Heart right ventricle (tissue), 16 donors: ENCODE results near the gene MTIF2. TPM values are rescaled to one million over a fixed set of nuclear protein-coding genes. Genes with fewer than 3 reads are reported as not detected.
A peak's percentile ranks its signal among the peaks of the same experiment; 100 is the strongest.
"Not testable (repeated sequence)": the region's sequence is repeated elsewhere in the genome, so short reads cannot be mapped to it uniquely, and the experiment has no call there.

ENCODE experiments used
- ATAC-seq, 8 donors: fragments of 200-7000 bp; cut with Tn5 transposase; one replicate each; pipeline ENCODE4 v1.9.1; 2020; ENCODE audit warnings: mild to moderate bottlenecking in 8 of 8, moderate library complexity in 8 of 8, moderate number of reproducible peaks in 1 of 8
- DNase-seq, 2 donors: peaks; one replicate each; pipeline ENCODE4 v3.0.0-alpha.2; 2020
- H3K27ac ChIP-seq, 10 donors: fragments of 200-600 bp; sonication (generic) in 2 of 10; one replicate each; pipeline versions ENCODE4 v1.5.0 to v1.8.0; 2020 to 2022; ENCODE audit warnings: mild to moderate bottlenecking in 3 of 10
- H3K27me3 ChIP-seq, 7 donors: fragments of 200-600 bp; one replicate each; pipeline ENCODE4 v1.8.0; 2021 to 2022; ENCODE audit warnings: mild to moderate bottlenecking in 2 of 7
- H3K36me3 ChIP-seq, 9 donors: fragments of 200-600 bp; sonication (generic) in 1 of 9; one replicate each; pipeline versions ENCODE4 v1.5.0 to v1.8.0; 2020 to 2022; ENCODE audit warnings: mild to moderate bottlenecking in 2 of 9
- H3K4me1 ChIP-seq, 9 donors: fragments of 200-600 bp; sonication (generic) in 1 of 9; one replicate each; pipeline versions ENCODE4 v1.5.0 to v1.8.0; 2020 to 2022; ENCODE audit warnings: mild to moderate bottlenecking in 4 of 9
- H3K4me3 ChIP-seq, 10 donors: fragments of 200-600 bp; sonication (generic) in 2 of 10; one replicate each; pipeline versions ENCODE4 v1.5.0 to v1.8.0; 2020 to 2022; ENCODE audit warnings: mild to moderate bottlenecking in 7 of 10, moderate library complexity in 2 of 10
- H3K9me3 ChIP-seq, 11 donors: fragments of 200-600 bp in 10 of 11; sonication (generic) in 2 of 11; one replicate each; pipeline versions ENCODE4 v1.5.0 to v1.8.0; 2013 to 2022; ENCODE audit warnings: mild to moderate bottlenecking in 2 of 11, control low read depth in 1 of 11, moderate library complexity in 1 of 11
- CTCF ChIP-seq, 9 donors: fragments of 200-600 bp; sonication (generic) in 2 of 9; IDR thresholded peaks; one replicate each; pipeline versions ENCODE4 v1.5.0 to v1.8.0; 2021 to 2022; ENCODE audit warnings: antibody characterized with exemption in 9 of 9, mild to moderate bottlenecking in 5 of 9, moderate library complexity in 1 of 9
- WGBS, 2 donors: extraction: QIAGEN DNeasy Blood & Tissue Kit; methylation state at CpG; one replicate each; pipeline ENCODE4 v1.1.7; 2013; ENCODE audit warnings: inconsistent platforms in 1 of 2; 5-methylcytosine and 5-hydroxymethylcytosine counted together
- intact Hi-C, 10 donors: fragments of 100-400 bp; cut with DNase I; formaldehyde crosslinking; loops; one replicate each; pipeline versions ENCODE4 v1.11.1 to v1.14.2; 2022
- polyA plus RNA-seq, 2 donors: library from polyadenylated mRNA; stranded (reverse); fragments of 200-250 nt; gene quantifications; one replicate each; pipeline ENCODE4 v1.2.3, GENCODE V29; 2013
- total RNA-seq, 10 donors: library from RNA; stranded (reverse); fragmentation: NEBNext Ultra II Directional in 3 of 10; extraction: Animal tissue kit (Norgen Biotek cat#: 25700) in 3 of 10; gene quantifications; one replicate each; pipeline versions ENCODE4 v1.2.1 to v1.2.4, GENCODE V29; 2021 to 2023
- donor health status: Arrhythmogenic right ventricular cardiomyopathy.
- donor health status: ischemic (EF 13 %, LVEDD 7.1; RV severe dilation, severe dysfunction).
- donor health status: healthy with polysubstance abuse.
- donor health status: DM: no; HTN: yes; CAD: no.
- donor health status: DM: no; HTN: no; CAD: no.
- donor health status: ischemic (EF 25% LVEDD 6.9; RV normal size, moderate dysfunction).
- donor health status: ischemic (EF 25% LVEDD 5.7; RV mildly dilated, moderate dysfunction).
- donor health status: healthy.
- donor health status: DM: yes; HTN: yes; CAD: no.
- donor health status: Ischemic cardiomyopathy.
- donor health status: ischemic (EF 35%, LVEDD 5.7; RV mildly dilated, moderate dysfunction).
- donor health status: nonischemic (EF 11% LVEDD 7.7; RV severe dilation, severe dysfunction).
- donor health status: DM: yes; HTN: yes; CAD: no.
- donor health status: PGD.
- donor health status: ischemic (EF 29% LVEDD 5.4; RV normal size, mild dysfunction).
- donor health status: nonischemic (EF 23%, LVEDD 6.1; RV moderate dilation, normal function).

Gene MTIF2
- total and polyA plus RNA-seq, 12 donors, result 26.2 to 59.3 (median 49.2) TPM

- intact Hi-C loops, result loop anchor here in 4 of 10 donors (5.0 to 10.0 kb wide), 3 partner anchors 132 to 142 kb away; partner anchors contain the start of gene CCDC88A (in 2 of the 4)
- H3K9me3 ChIP-seq, result no peaks in the 10 kb centered on the region
- peak overlapping the region; percentile 30 to 96 (median 77) for H3K4me3 ChIP-seq
- peaks cover 0 to 32% (median 20%) of the 10 kb centered on the region in 9 donors for H3K4me1 ChIP-seq
- DNase-seq (peak; percentile 88 to 94), ATAC-seq (peak; percentile 97 to 100 (median 98))
- WGBS, 2 donors, result 1 to 2% methylated on average over 60 of the region's 60 CpGs
- TF ChIP-seq CTCF (IDR thresholded peaks at IDR 0.05), result no peak
- H3K27ac ChIP-seq, result peak overlapping the region; percentile 87 to 98 (median 94)
- peaks cover 0 to 9% (median 0%) of the 10 kb centered on the region in 7 donors for H3K27me3 ChIP-seq
- H3K36me3 ChIP-seq, result peaks cover 0 to 10% (median 0%) of the 10 kb centered on the region in 9 donors
These were observed 13.3 kb upstream of the MTIF2 start for GRCh38 chr2:55282110-55282917.

GRCh38 chr2:55280851-55281546, 12.0 kb upstream of the MTIF2 start:
- WGBS, 2 donors, result 83 to 95% methylated on average over 5 of the region's 5 CpGs
- peaks cover 0 to 30% (median 20%) of the 10 kb centered on the region in 9 donors for H3K4me1 ChIP-seq
- intact Hi-C loops, result loop anchor here in 4 of 10 donors (5.0 to 10.0 kb wide), 3 partner anchors 134 to 144 kb away; partner anchors contain the start of gene CCDC88A (in 2 of the 4)
- peak overlapping the region in 1 of 10 donors; percentile 98 for H3K27ac ChIP-seq
- ATAC-seq, H3K36me3 ChIP-seq, DNase-seq, H3K9me3 ChIP-seq, H3K27me3 ChIP-seq: not testable (repeated sequence)
- H3K4me3 ChIP-seq, result peak overlapping the region in 1 of 10 donors; percentile 54

GRCh38 chr2:55279859-55280424, 10.9 kb upstream of the MTIF2 start:
- WGBS, 2 donors, result 61 to 73% methylated on average over 7 of the region's 7 CpGs
- H3K4me1 ChIP-seq, result peaks cover 0 to 25% (median 20%) of the 10 kb centered on the region in 9 donors
- H3K36me3 ChIP-seq, DNase-seq, H3K9me3 ChIP-seq, H3K4me3 ChIP-seq, H3K27ac ChIP-seq, H3K27me3 ChIP-seq, ATAC-seq: not testable (repeated sequence)
- intact Hi-C loops, result loop anchor here in 4 of 10 donors (5.0 to 10.0 kb wide), 3 partner anchors 135 to 145 kb away; partner anchors contain the start of gene CCDC88A (in 2 of the 4)

- ATAC-seq, H3K27ac ChIP-seq, DNase-seq, H3K4me3 ChIP-seq, intact Hi-C loops, H3K36me3 ChIP-seq, H3K27me3 ChIP-seq, H3K9me3 ChIP-seq: not testable (repeated sequence)
- 30 to 34% methylated on average over 10 of the region's 10 CpGs for whole genome bisulfite sequencing, 2 donors
- peaks cover 0 to 23% (median 18%) of the 10 kb centered on the region in 9 donors for H3K4me1 ChIP-seq
These were observed 10.3 kb upstream of the MTIF2 start for GRCh38 chr2:55279214-55279835.

- ATAC-seq, result no peak
- Histone ChIP-seq H3K36me3 (no peaks in the 10 kb centered on the region), H3K27ac (no peak overlapping the region), H3K4me1 (peaks cover 0 to 6% (median 0%) of the 10 kb centered on the region in 9 donors), H3K9me3 (no peaks in the 10 kb centered on the region), H3K27me3 (peaks cover 0 to 9% (median 0%) of the 10 kb centered on the region in 7 donors), H3K4me3 (no peak overlapping the region)
- TF ChIP-seq CTCF (IDR thresholded peaks at IDR 0.05), result no peak
- 89 to 90% methylated on average over 3 of the region's 3 CpGs for WGBS, 2 donors
- intact Hi-C loops, result no loop called here
- no peak for DNase-seq
These were observed 8.3 kb upstream of the MTIF2 start for GRCh38 chr2:55277310-55277709.

GRCh38 chr2:55274346-55274745, 5.3 kb upstream of the MTIF2 start:
- H3K36me3 ChIP-seq, DNase-seq, ATAC-seq, H3K27me3 ChIP-seq, H3K27ac ChIP-seq, intact Hi-C loops, H3K4me3 ChIP-seq, H3K9me3 ChIP-seq, H3K4me1 ChIP-seq: not testable (repeated sequence)
- 72 to 86% methylated on average over 2 of the region's 2 CpGs for WGBS, 2 donors
